CD4-positive, alpha-beta T cell (primary cell): ENCODE measurements around the gene CERKL. TPM values are rescaled to one million over a fixed set of nuclear protein-coding genes. Genes with fewer than 3 reads are reported as not detected.

Experiments used
- ATAC-seq: fragments of 200-7000 bp; cut with Tn5 transposase; one replicate; pipeline ENCODE4 v1.10.0; 2022; ENCODE audit warnings: mild to moderate bottlenecking; ENCODE audit not compliant: poor library complexity
- CTCF ChIA-PET: fragments of 350-600 bp; sonication (Branson Sonifier 250); formaldehyde crosslinking; loops from one replicate; lab custom pipeline; 2021; ENCODE audit warnings: antibody characterized with exemption, inconsistent platforms; lab: Charles Lee
- POLR2A ChIA-PET: fragments of 350-600 bp; sonication (Branson Sonifier 250); formaldehyde crosslinking; loops from one replicate; lab custom pipeline; 2021; ENCODE audit warnings: antibody characterized with exemption, inconsistent platforms; lab: Charles Lee
- DNase-seq, 14 experiments: peaks; one replicate each; pipeline ENCODE4 v3.0.0-alpha.2; 2013 to 2020; ENCODE audit warnings: mixed read lengths in 2 of 14
- H3K27ac ChIP-seq, 2 donors: one replicate each; pipeline versions ENCODE4 v1.5.1 to v1.7.0; 2013; ENCODE audit warnings: low read length in 2 of 2, low read depth in 1 of 2, mild to moderate bottlenecking in 1 of 2
- H3K27me3 ChIP-seq, 2 experiments: 1 replicate in 1 of 2; 2 replicates in 1 of 2; pipeline versions ENCODE4 v1.6.1 to v1.7.0; 2013; ENCODE audit warnings: low read length in 2 of 2, control low read depth in 1 of 2, mild to moderate bottlenecking in 1 of 2, moderate library complexity in 1 of 2; ENCODE audit not compliant: insufficient read depth in 2 of 2, control insufficient read depth in 1 of 2
- H3K36me3 ChIP-seq: one replicate; pipeline ENCODE4 v1.6.1; 2013; ENCODE audit warnings: low read length, control low read depth; ENCODE audit not compliant: insufficient read depth
- H3K4me1 ChIP-seq: one replicate; pipeline ENCODE4 v1.6.1; 2013; ENCODE audit warnings: low read length, control low read depth; ENCODE audit not compliant: insufficient read depth
- H3K4me3 ChIP-seq: one replicate; pipeline ENCODE4 v1.5.1; 2013; ENCODE audit warnings: mild to moderate bottlenecking, low read length, moderate library complexity
- H3K9me3 ChIP-seq, 2 experiments: 1 replicate in 1 of 2; 2 replicates in 1 of 2; pipeline versions ENCODE4 v1.6.1 to v1.7.0; 2013; ENCODE audit warnings: low read length in 2 of 2, mild to moderate bottlenecking in 2 of 2, control low read depth in 1 of 2, moderate library complexity in 1 of 2; ENCODE audit not compliant: control insufficient read depth in 1 of 2, insufficient read depth in 1 of 2
- H3K27ac Mint-ChIP-seq: one replicate; pipeline ENCODE4 v1.8.0; 2020; ENCODE audit warnings: mixed read lengths
- H3K27me3 Mint-ChIP-seq: one replicate; pipeline ENCODE4 v1.8.0; 2021; ENCODE audit warnings: mixed read lengths
- H3K36me3 Mint-ChIP-seq: one replicate; pipeline ENCODE4 v1.8.0; 2021; ENCODE audit warnings: low read depth, mixed read lengths
- H3K4me1 Mint-ChIP-seq: one replicate; pipeline ENCODE4 v1.8.0; 2021; ENCODE audit warnings: low read depth, mixed read lengths
- H3K4me3 Mint-ChIP-seq: one replicate; pipeline ENCODE4 v1.8.0; 2020; ENCODE audit warnings: mild to moderate bottlenecking, mixed read lengths
- H3K9me3 Mint-ChIP-seq: one replicate; pipeline ENCODE4 v1.8.0; 2020; ENCODE audit warnings: mixed read lengths
- CTCF ChIP-seq: fragments of 200-600 bp; IDR thresholded peaks from one replicate; pipeline ENCODE4 v1.8.0; 2022; ENCODE audit warnings: antibody characterized with exemption, mild to moderate bottlenecking
- intact Hi-C, 2 experiments: fragments of 100-400 bp; cut with DNase I in 1 of 2; cut with micrococcal nuclease in 1 of 2; formaldehyde crosslinking; loops; one replicate each; pipeline versions ENCODE4 v1.15.1 to v1.9.0; 2023 to 2025; cut with DNase I, micrococcal nuclease
- total RNA-seq, 174 experiments: library from RNA in 2 of 174; stranded (reverse) in 2 of 174; gene quantifications; one replicate each; pipeline ENCODE4 v1.2.3 and lab custom pipeline; 2021 to 2026

The CERKL gene
- total RNA-seq, 2 experiments from 2014 or later, result not detected

DNA sequence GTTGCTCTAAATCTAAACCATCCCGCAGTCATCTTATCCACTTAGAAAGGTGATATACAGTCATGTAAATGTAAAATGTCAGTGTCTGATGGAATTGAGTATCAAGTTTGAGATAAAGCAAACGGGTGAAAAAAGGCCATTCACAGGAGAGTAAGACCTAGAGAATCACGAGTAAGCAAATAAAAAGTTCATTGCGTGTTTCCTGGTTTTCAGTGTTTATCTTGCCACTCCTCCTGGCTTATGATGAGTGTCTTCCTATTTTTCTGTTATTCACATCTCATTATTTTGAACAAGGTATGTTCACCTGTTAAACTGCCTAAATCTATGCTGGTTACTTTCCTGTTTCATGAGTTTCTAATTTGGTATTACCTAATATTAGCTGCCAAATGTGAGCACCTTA lies 130.9 kb downstream of the CERKL start:
- Mint-ChIP-seq H3K4me3 (no peak overlapping the region), H3K27ac (no peak overlapping the region), H3K9me3 (no peaks in the 10 kb centered on the region), H3K27me3 (no peaks in the 10 kb centered on the region), H3K36me3 (peaks cover 86% of the 10 kb centered on the region), H3K4me1 (no peaks in the 10 kb centered on the region)
- H3K27me3 ChIP-seq, result no peaks in the 10 kb centered on the region
- H3K9me3 ChIP-seq, result no peaks in the 10 kb centered on the region
- ATAC-seq, result no peak
- H3K4me1 ChIP-seq, result no peaks in the 10 kb centered on the region
- no peak for DNase-seq
- intact Hi-C loops, result no loop called here
- POLR2A ChIA-PET, result no interaction called here
- CTCF ChIA-PET, result no interaction called here
- no peak overlapping the region for H3K27ac ChIP-seq
- peaks cover 95% of the 10 kb centered on the region for H3K36me3 ChIP-seq
- H3K4me3 ChIP-seq, result no peak overlapping the region
- TF ChIP-seq CTCF, result no peak

DNA sequence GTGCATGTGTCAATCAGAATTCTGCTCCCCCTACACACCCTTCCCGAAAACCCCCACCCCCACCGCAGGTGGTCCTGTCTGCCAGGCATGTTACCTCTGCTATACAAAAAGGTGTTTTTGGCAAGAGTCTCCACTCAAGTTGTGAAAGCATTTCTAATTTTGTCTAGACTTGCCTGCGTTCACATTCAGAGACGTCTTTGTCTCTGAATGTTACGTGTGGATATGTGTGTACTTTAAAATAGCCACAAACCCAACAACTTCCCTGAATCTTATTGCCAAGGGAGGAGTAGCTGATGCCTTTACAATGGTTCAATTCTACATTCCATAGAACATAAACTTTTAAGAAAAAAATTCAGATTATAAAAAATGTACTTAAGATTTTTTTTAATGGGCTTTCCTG lies 133.1 kb downstream of the CERKL start:
- no peaks in the 10 kb centered on the region for H3K27me3 Mint-ChIP-seq
- CTCF ChIA-PET, result no interaction called here

GRCh38 chr2:181520253-181520652 lies 136.7 kb downstream of the CERKL start:
- Mint-ChIP-seq H3K4me3 (no peak overlapping the region), H3K27ac (no peak overlapping the region), H3K36me3 (peaks cover 90% of the 10 kb centered on the region), H3K27me3 (no peaks in the 10 kb centered on the region), H3K4me1 (peaks cover 30% of the 10 kb centered on the region), H3K9me3 (no peaks in the 10 kb centered on the region)
- intact Hi-C loops, result loop anchor here in 1 of 2 experiments (5.0 kb wide), 1 partner anchor 38 kb away; no protein-coding TSS in a partner anchor
- ChIA-PET POLR2A (no interaction called here), CTCF (no interaction called here)
- Histone ChIP-seq H3K9me3 (no peaks in the 10 kb centered on the region), H3K27me3 (no peaks in the 10 kb centered on the region), H3K27ac (no peak overlapping the region), H3K4me1 (peaks cover 15% of the 10 kb centered on the region), H3K4me3 (no peak overlapping the region), H3K36me3 (peaks cover 78% of the 10 kb centered on the region)
- DNase-seq (no peak), ATAC-seq (no peak)
- no peak for TF ChIP-seq CTCF

More for the DNA sequence above, 133.1 kb downstream of the CERKL start:
- H3K9me3 Mint-ChIP-seq, result no peaks in the 10 kb centered on the region
- no peak overlapping the region for H3K27ac Mint-ChIP-seq
- H3K4me1 Mint-ChIP-seq, result no peaks in the 10 kb centered on the region
- no peaks in the 10 kb centered on the region for H3K27me3 ChIP-seq
- no peaks in the 10 kb centered on the region for H3K4me1 ChIP-seq
- POLR2A ChIA-PET, result no interaction called here
- H3K27ac ChIP-seq, result no peak overlapping the region
- no peak for TF ChIP-seq CTCF
- no peaks in the 10 kb centered on the region for H3K9me3 ChIP-seq
- intact Hi-C loops, result loop anchor here in 1 of 2 experiments (5.0 kb wide), 1 partner anchor 41 kb away; no protein-coding TSS in a partner anchor
- DNase-seq (no peak), ATAC-seq (no peak)
- H3K4me3 Mint-ChIP-seq, result no peak overlapping the region
- peaks cover 91% of the 10 kb centered on the region for H3K36me3 Mint-ChIP-seq
- no peak overlapping the region for H3K4me3 ChIP-seq
- H3K36me3 ChIP-seq, result peaks cover 92% of the 10 kb centered on the region
